Measurements from ENCODE around the gene ARL4A. TPM values are rescaled to one million over a fixed set of nuclear protein-coding genes. Genes with fewer than 3 reads are reported as not detected.

The ARL4A gene
- total and polyA plus RNA-seq, 9 of the 15 experiments (the other 6 are each of a cell fraction or from before 2014, with no cell fraction given) = 118 to 688 (median 172) TPM

GRCh38 chr7:12686234-12686890 is 1.1 kb upstream of the ARL4A start (continued):
- peak; percentile 86 to 90 for TF ChIP-seq MNT (conservative IDR thresholded peaks at IDR 0.05)
- TF ChIP-seq NFIC (IDR thresholded peaks at IDR 0.05) = peak; percentile 68
- TF ChIP-seq PHB2 (IDR thresholded peaks at IDR 0.05; ENCODE audit: low read depth) = no peak
- no peak for TF ChIP-seq CHD2 (IDR thresholded peaks at IDR 0.05; ENCODE audit: low read depth, low read length)
- TF ChIP-seq ZNF75A (CRISPR knock-in tag; IDR thresholded peaks at IDR 0.05) = no peak
- peak; percentile 94; the same call in 1 of the 2 replicates for TF ChIP-seq KLF13 (tag; IDR thresholded peaks at IDR 0.05; ENCODE audit: borderline replicate concordance, low read depth)
- TF ChIP-seq THRAP3 (IDR thresholded peaks at IDR 0.05; ENCODE audit: borderline replicate concordance) = no peak
- TF ChIP-seq, protein P1, sequence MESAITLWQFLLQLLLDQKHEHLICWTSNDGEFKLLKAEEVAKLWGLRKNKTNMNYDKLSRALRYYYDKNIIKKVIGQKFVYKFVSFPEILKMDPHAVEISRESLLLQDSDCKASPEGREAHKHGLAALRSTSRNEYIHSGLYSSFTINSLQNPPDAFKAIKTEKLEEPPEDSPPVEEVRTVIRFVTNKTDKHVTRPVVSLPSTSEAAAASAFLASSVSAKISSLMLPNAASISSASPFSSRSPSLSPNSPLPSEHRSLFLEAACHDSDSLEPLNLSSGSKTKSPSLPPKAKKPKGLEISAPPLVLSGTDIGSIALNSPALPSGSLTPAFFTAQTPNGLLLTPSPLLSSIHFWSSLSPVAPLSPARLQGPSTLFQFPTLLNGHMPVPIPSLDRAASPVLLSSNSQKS (CRISPR knock-in tag; IDR thresholded peaks at IDR 0.05) = no peak
- no peak for TF ChIP-seq HSF4 (CRISPR knock-in tag; IDR thresholded peaks at IDR 0.05; ENCODE audit: borderline replicate concordance)
- no peak for TF ChIP-seq ZNF280B (CRISPR knock-in tag; IDR thresholded peaks at IDR 0.05)
- no peak for TF ChIP-seq NR3C1 (CRISPR knock-in tag; IDR thresholded peaks at IDR 0.05)
- TF ChIP-seq EP400 (IDR thresholded peaks at IDR 0.05) = peak; percentile 92
- TF ChIP-seq TEAD4 (IDR thresholded peaks at IDR 0.05; ENCODE audit: low read length) = peak; percentile 52; the same call in 1 of the 2 replicates
- TF ChIP-seq TEAD4 (CRISPR knock-in tag; IDR thresholded peaks at IDR 0.05; ENCODE audit: borderline replicate concordance) = no peak
- no peak for TF ChIP-seq SRSF9 (IDR thresholded peaks at IDR 0.05; ENCODE audit: borderline replicate concordance, low read depth, low read length)
- TF ChIP-seq CREB5 (CRISPR knock-in tag; IDR thresholded peaks at IDR 0.05) = no peak
- TF ChIP-seq RBM17 (IDR thresholded peaks at IDR 0.05; ENCODE audit: borderline replicate concordance, low read depth, low read length) = no peak
- TF ChIP-seq RAD21 (CRISPR knock-in tag; conservative IDR thresholded peaks at IDR 0.05 in 1 of 2, IDR thresholded peaks at IDR 0.05 in 1 of 2) = peak; percentile 20 to 27; a peak in 3 of 4 replicates
- no peak for TF ChIP-seq GTF2A2 (tag; IDR thresholded peaks at IDR 0.05)
- no peak for TF ChIP-seq ATF1 (CRISPR knock-in tag; IDR thresholded peaks at IDR 0.05)
- TF ChIP-seq ATF1 (tag; IDR thresholded peaks at IDR 0.05) = peak; percentile 93
- TF ChIP-seq CREB1 (IDR thresholded peaks at IDR 0.05) = peak; percentile 88
- TF ChIP-seq CREB1 (CRISPR knock-in tag; IDR thresholded peaks at IDR 0.05) = peak; percentile 85
- TF ChIP-seq ZNF140 (CRISPR knock-in tag; IDR thresholded peaks at IDR 0.05) = no peak
- TF ChIP-seq CCNT2 (IDR thresholded peaks at IDR 0.05; ENCODE audit: borderline replicate concordance, extremely low read depth, insufficient read length, low read depth, low read length) = peak; percentile 86
